Measurements from ENCODE around the gene WNK2. TPM values are rescaled to one million over a fixed set of nuclear protein-coding genes. Genes with fewer than 3 reads are reported as not detected.

The WNK2 gene
- total and polyA plus RNA-seq, 2 of the 4 experiments (the other 2 are of a cell fraction): not detected

GRCh38 chr9:93134740-93135444, 49.0 kb upstream of the WNK2 start:
- Histone ChIP-seq H2AFZ (replicated peaks; ENCODE audit: low read length, poor library complexity) (peak overlapping the region; percentile 96), H2AK5ac (ENCODE audit: low read depth, low read length) (peak overlapping the region; percentile 49), H3K4me3 (ENCODE audit: insufficient read depth, low read depth, low read length) (peak overlapping the region; percentile 82), H3K27me3 (ENCODE audit: control insufficient read depth, insufficient read depth, low read length) (no peaks in the 10 kb centered on the region), H3K79me1 (ENCODE audit: low read depth in 1 of 2, low read length in 2 of 2) (peaks cover 16 to 33% of the 10 kb centered on the region in 2 experiments), H3K23ac (ENCODE audit: low read depth, low read length) (peak overlapping the region; percentile 87), H3K56ac (ENCODE audit: extremely low read depth, insufficient read depth, low read length) (0 out of 2 replicates have a peak overlapping the region, but pooled peaks have one; percentile 36), H3K9me3 (ENCODE audit: control insufficient read depth, insufficient read depth, low read length) (0 out of 2 replicates have a peak, but pooled peaks cover 3% of the 10 kb centered on the region), H3K18ac (ENCODE audit: low read depth, low read length) (peak overlapping the region; percentile 5; the same call in 1 of the 2 replicates), H3K9me1 (ENCODE audit: insufficient read depth, low read length) (peaks cover 10% of the 10 kb centered on the region; the same call in 1 of the 2 replicates), H2BK5ac (ENCODE audit: low read depth, low read length, poor library complexity, severe bottlenecking) (peak overlapping the region; percentile 88), H4K8ac (ENCODE audit: low read depth in 2 of 2, low read length in 2 of 2) (peak overlapping the region; percentile 55 to 84; a peak in 2 of 4 replicates), H3K14ac (replicated peaks; ENCODE audit: low read depth, low read length) (peak overlapping the region; percentile 90; the same call in 1 of the 2 replicates), H4K5ac (ENCODE audit: low read depth, low read length) (peak overlapping the region; percentile 70), H3K4ac (ENCODE audit: low read depth, low read length) (peak overlapping the region; percentile 97), H2BK15ac (ENCODE audit: low read depth, low read length) (peak overlapping the region; percentile 47; the same call in 1 of the 3 replicates), H3K4me1 (ENCODE audit: control insufficient read depth, insufficient read depth, low read length) (peaks cover 30% of the 10 kb centered on the region), H2BK20ac (ENCODE audit: low read depth, low read length) (no peak overlapping the region), H4K91ac (ENCODE audit: insufficient read depth, low read depth, low read length) (peak overlapping the region; percentile 33; the same call in 1 of the 2 replicates), H3K27ac (ENCODE audit: insufficient read depth, low read length) (peak overlapping the region; percentile 77), H3K4me2 (ENCODE audit: low read depth, low read length) (peak overlapping the region; percentile 85), H3K9ac (ENCODE audit: low read depth, low read length) (peak overlapping the region; percentile 80), H2BK120ac (ENCODE audit: low read depth, low read length) (peak overlapping the region; percentile 93; the same call in 1 of the 2 replicates), H3K36me3 (ENCODE audit: control insufficient read depth, insufficient read depth, low read length) (no peaks in the 10 kb centered on the region), H2AK9ac (replicated peaks; ENCODE audit: low read depth, low read length, poor library complexity) (peak overlapping the region; percentile 84), H4K20me1 (ENCODE audit: insufficient read depth, low read length) (0 out of 2 replicates have a peak, but pooled peaks cover 5% of the 10 kb centered on the region)
- no TSS peak for BruUV-seq (replicated peaks)
- TF ChIP-seq NFE2L2 (IDR thresholded peaks at IDR 0.05; ENCODE audit: low read depth, low read length): 0 out of 2 replicates have a peak, but pooled peaks have one; percentile 38
- TF ChIP-seq MAFK (IDR thresholded peaks at IDR 0.05; ENCODE audit: low read depth, low read length): no peak
- TF ChIP-seq FOS (IDR thresholded peaks at IDR 0.05; ENCODE audit: low read depth, low read length): peak; percentile 67
- intact Hi-C loops (cut with micrococcal nuclease) (loop anchor here (10.0 kb wide), 1 partner anchor 320 kb away; the partner anchor contains the start of genes FAM120A and FAM120AOS), in situ Hi-C loops (cut with MboI; ENCODE audit: low sequenced_read_pairs) (no loop called here), dilution Hi-C loops (cut with HindIII; ENCODE audit: low sequenced_read_pairs, unreplicated experiment) (no loop called here)
- ChIA-PET CTCF (no interaction called here), POLR2A (ENCODE audit: unreplicated experiment) (interaction anchor here (0.6 kb wide), 1 partner anchor 9 kb away, joined by 3 read pairs; no protein-coding TSS in a partner anchor)
- 86% methylated on average over 2 of the region's 14 CpGs; no CpG with 5 or more reads in 1 of the 2 experiments for WGBS, 2 experiments (ENCODE audit: extremely low coverage in 2 of 2, insufficient read length in 1 of 2)
- no peak for ATAC-seq (ENCODE audit: low read depth)
- peak; percentile 82 for DNase-seq

Data from IMR-90 (cell line).